ENCODE data around the gene CASP7. TPM values are rescaled to one million over a fixed set of nuclear protein-coding genes. Genes with fewer than 3 reads are reported as not detected.

Gene CASP7
- total RNA-seq, 2 donors from 2014 or later, result 23.1 to 27.5 TPM

DNA sequence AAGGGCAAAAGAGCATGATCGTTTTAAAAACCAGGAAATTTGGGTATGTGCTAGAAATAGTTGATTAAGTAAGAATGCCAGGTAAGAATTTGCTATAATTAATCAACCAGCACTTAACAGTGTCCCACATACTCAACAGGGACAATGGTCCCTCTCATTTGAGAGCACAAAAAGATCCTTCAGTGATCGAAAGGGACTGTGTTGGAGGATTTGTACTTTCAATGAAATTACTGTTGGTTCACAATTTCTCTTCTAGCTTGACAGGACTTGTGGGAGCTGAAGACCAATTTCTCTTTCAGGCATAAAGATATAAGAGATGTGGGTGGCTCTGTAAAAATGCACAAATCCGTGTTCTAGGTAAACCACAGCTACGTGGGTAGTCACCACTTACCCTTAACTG lies 59.3 kb downstream of the CASP7 start:
- no peak for TF ChIP-seq POLR2A (IDR thresholded peaks at IDR 0.05)
- TF ChIP-seq, protein P1, sequence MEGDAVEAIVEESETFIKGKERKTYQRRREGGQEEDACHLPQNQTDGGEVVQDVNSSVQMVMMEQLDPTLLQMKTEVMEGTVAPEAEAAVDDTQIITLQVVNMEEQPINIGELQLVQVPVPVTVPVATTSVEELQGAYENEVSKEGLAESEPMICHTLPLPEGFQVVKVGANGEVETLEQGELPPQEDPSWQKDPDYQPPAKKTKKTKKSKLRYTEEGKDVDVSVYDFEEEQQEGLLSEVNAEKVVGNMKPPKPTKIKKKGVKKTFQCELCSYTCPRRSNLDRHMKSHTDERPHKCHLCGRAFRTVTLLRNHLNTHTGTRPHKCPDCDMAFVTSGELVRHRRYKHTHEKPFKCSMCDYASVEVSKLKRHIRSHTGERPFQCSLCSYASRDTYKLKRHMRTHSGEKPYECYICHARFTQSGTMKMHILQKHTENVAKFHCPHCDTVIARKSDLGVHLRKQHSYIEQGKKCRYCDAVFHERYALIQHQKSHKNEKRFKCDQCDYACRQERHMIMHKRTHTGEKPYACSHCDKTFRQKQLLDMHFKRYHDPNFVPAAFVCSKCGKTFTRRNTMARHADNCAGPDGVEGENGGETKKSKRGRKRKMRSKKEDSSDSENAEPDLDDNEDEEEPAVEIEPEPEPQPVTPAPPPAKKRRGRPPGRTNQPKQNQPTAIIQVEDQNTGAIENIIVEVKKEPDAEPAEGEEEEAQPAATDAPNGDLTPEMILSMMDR (IDR thresholded peaks at IDR 0.05), result no peak
- TF ChIP-seq POLR2AphosphoS5 (IDR thresholded peaks at IDR 0.05), result no peak
- WGBS, result 61% methylated on average over 4 of the region's 4 CpGs
- H3K9me3 ChIP-seq, result no peaks in the 10 kb centered on the region
- no peak overlapping the region for H3K27ac ChIP-seq
- H3K4me1 ChIP-seq (replicated peaks), result peaks cover 6% of the 10 kb centered on the region
- no peak for DNase-seq (ENCODE audit: low spot score)
- no peaks in the 10 kb centered on the region for H3K36me3 ChIP-seq
- H3K4me3 ChIP-seq, result no peak overlapping the region
- no peaks in the 10 kb centered on the region for H3K27me3 ChIP-seq (replicated peaks; ENCODE audit: insufficient read depth)
- intact Hi-C loops (cut with DNase I), result no loop called here

DNA sequence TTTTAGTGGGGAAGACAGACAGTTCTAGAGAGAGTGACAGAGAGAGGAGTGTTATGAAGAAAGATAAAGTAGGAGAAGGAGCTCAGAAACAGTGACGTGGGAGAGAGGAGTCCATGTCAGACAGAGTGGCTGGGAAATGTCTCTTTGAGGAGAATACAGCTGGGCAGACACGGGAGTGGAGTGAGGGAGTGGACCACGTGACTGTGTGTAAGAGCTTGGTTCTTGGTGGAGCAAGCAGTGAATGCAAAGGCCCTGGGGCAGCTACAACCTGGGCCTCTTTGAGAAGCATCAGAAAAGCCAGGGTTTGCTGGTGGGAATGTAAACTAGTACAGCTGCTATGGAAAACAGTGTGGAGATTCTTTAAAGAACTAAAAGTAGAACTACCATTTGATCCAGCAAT lies 59.9 kb downstream of the CASP7 start:
- TF ChIP-seq POLR2AphosphoS5 (IDR thresholded peaks at IDR 0.05) (no peak), POLR2A (IDR thresholded peaks at IDR 0.05) (no peak)
- TF ChIP-seq, protein P1 (IDR thresholded peaks at IDR 0.05), result no peak
- Histone ChIP-seq H3K4me3 (no peak overlapping the region), H3K27ac (no peak overlapping the region), H3K4me1 (replicated peaks) (peaks cover 6% of the 10 kb centered on the region), H3K9me3 (no peaks in the 10 kb centered on the region), H3K27me3 (replicated peaks; ENCODE audit: insufficient read depth) (no peaks in the 10 kb centered on the region), H3K36me3 (no peaks in the 10 kb centered on the region)
- intact Hi-C loops (cut with DNase I), result no loop called here
- no peak for DNase-seq (ENCODE audit: low spot score)
- WGBS, result 78% methylated on average over 3 of the region's 3 CpGs

DNA sequence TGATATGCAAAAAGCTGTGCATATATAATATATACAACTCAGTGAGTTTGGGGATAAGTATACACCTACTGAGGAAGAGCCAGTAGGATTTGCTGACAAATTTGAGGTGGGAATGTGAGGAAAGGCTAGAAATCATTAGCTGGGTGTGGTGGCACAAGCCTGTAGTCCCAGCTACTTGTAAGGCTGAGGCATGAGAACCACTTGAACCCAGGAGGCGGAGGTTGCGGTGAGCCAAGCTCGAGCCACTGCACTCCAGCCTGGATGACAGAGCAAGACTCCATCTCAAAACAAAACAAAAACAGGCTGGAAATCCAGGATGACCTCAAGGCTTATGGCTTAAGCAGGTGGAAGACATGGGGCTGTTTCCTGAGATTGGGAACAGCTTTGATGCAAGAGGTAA lies 61.1 kb downstream of the CASP7 start:
- Histone ChIP-seq H3K27me3 (replicated peaks; ENCODE audit: insufficient read depth) (no peaks in the 10 kb centered on the region), H3K4me1 (replicated peaks) (peaks cover 2% of the 10 kb centered on the region), H3K9me3 (no peaks in the 10 kb centered on the region), H3K4me3 (no peak overlapping the region), H3K27ac (no peak overlapping the region), H3K36me3 (no peaks in the 10 kb centered on the region)
- intact Hi-C loops (cut with DNase I), result no loop called here
- no peak for DNase-seq (ENCODE audit: low spot score)
- 93% methylated on average over 3 of the region's 3 CpGs for WGBS
- no peak for TF ChIP-seq POLR2AphosphoS5 (IDR thresholded peaks at IDR 0.05)
- TF ChIP-seq POLR2A (IDR thresholded peaks at IDR 0.05), result no peak
- TF ChIP-seq, protein P1 (IDR thresholded peaks at IDR 0.05), result no peak

DNA sequence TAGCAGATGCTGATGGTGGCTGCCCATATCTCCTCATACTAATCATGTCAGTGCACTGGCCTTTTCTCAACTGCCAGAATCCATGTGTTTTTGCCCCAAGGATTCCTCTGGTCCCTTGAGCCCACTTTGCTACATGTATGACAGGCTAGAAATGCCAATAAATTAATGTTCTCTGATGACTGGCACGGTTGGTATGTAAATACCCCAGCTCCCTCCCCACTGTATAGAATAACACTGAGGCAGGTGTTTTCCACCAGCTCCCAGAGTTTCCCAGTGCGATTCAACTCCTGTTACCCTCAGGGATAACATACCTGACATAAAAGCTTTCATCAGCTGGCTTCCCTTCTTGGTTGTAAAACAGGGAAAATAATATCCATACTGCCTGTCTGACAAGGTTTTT lies 62.8 kb downstream of the CASP7 start:
- Histone ChIP-seq H3K9me3 (no peaks in the 10 kb centered on the region), H3K4me3 (no peak overlapping the region), H3K27ac (no peak overlapping the region), H3K4me1 (replicated peaks) (no peaks in the 10 kb centered on the region), H3K36me3 (no peaks in the 10 kb centered on the region), H3K27me3 (replicated peaks; ENCODE audit: insufficient read depth) (no peaks in the 10 kb centered on the region)
- intact Hi-C loops (cut with DNase I), result no loop called here
- TF ChIP-seq, protein P1 (IDR thresholded peaks at IDR 0.05), result no peak
- TF ChIP-seq POLR2A (IDR thresholded peaks at IDR 0.05) (no peak), POLR2AphosphoS5 (IDR thresholded peaks at IDR 0.05) (no peak)
- DNase-seq (ENCODE audit: low spot score), result no peak
- WGBS, result 32% methylated on average over 2 of the region's 2 CpGs

DNA sequence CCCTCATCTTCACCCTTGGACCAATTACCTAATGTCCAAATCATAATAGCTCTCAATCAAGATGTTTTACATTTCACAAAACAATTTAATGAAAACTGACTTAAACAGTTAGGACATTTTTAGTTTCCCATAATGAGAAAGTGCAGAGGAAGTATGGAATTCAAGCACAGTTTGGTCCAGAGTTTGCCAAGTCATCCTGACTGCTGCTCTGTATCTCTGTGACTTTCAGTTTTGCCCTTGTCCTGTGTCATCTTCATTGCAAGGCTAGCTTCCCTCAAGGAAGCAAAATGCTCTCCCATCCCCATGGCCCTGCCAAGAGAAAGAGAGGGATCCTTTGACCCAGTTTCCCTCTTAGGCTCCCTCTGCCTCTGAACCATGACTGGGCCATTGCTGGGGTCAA lies 63.9 kb downstream of the CASP7 start:
- DNase-seq (ENCODE audit: low spot score), result no peak
- H3K4me1 ChIP-seq (replicated peaks), result no peaks in the 10 kb centered on the region
- no peaks in the 10 kb centered on the region for H3K9me3 ChIP-seq
- TF ChIP-seq POLR2A (IDR thresholded peaks at IDR 0.05) (no peak), POLR2AphosphoS5 (IDR thresholded peaks at IDR 0.05) (no peak)
- TF ChIP-seq, protein P1 (IDR thresholded peaks at IDR 0.05), result no peak
- H3K27ac ChIP-seq, result no peak overlapping the region
- H3K27me3 ChIP-seq (replicated peaks; ENCODE audit: insufficient read depth), result no peaks in the 10 kb centered on the region
- intact Hi-C loops (cut with DNase I), result no loop called here
- H3K4me3 ChIP-seq, result no peak overlapping the region
- H3K36me3 ChIP-seq, result no peaks in the 10 kb centered on the region

All from prostate gland (tissue), 2 donors.